ENCODE data around the gene WFDC5.
"Not testable (repeated sequence)": the region's sequence is repeated elsewhere in the genome, so short reads cannot be mapped to it uniquely, and the experiment has no call there.

The WFDC5 gene

DNA sequence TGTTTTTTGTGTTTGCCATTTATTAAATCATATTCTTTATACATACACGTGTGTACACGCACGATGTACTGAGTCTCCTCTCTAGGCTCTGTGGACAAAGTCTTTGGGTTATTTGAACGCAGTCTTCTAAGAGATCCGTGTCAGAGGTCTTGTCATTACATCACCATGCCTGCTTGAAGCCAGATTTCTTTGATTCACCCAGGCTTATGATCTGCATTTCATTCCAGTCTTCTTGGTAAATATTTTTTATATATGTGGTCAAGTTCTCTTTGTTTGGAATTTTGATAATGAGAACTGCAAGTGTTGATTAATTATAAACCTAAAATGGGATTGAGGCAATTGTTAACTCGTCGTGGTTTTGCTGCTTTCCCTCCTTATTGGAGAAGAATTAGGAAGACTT lies 48.6 kb downstream of the WFDC5 start:
- Histone ChIP-seq H3K36me3 (no peaks in the 10 kb centered on the region), H3K9me3 (no peaks in the 10 kb centered on the region), H3K4me3 (no peak overlapping the region), H3K27ac (no peak overlapping the region), H3K4me1 (no peaks in the 10 kb centered on the region), H3K27me3 (no peaks in the 10 kb centered on the region)
- intact Hi-C loops (cut with DNase I; ENCODE audit: low total_unique reads), result no loop called here
- no peak for DNase-seq
- TF ChIP-seq, protein P1, sequence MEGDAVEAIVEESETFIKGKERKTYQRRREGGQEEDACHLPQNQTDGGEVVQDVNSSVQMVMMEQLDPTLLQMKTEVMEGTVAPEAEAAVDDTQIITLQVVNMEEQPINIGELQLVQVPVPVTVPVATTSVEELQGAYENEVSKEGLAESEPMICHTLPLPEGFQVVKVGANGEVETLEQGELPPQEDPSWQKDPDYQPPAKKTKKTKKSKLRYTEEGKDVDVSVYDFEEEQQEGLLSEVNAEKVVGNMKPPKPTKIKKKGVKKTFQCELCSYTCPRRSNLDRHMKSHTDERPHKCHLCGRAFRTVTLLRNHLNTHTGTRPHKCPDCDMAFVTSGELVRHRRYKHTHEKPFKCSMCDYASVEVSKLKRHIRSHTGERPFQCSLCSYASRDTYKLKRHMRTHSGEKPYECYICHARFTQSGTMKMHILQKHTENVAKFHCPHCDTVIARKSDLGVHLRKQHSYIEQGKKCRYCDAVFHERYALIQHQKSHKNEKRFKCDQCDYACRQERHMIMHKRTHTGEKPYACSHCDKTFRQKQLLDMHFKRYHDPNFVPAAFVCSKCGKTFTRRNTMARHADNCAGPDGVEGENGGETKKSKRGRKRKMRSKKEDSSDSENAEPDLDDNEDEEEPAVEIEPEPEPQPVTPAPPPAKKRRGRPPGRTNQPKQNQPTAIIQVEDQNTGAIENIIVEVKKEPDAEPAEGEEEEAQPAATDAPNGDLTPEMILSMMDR (IDR thresholded peaks at IDR 0.05), result no peak

DNA sequence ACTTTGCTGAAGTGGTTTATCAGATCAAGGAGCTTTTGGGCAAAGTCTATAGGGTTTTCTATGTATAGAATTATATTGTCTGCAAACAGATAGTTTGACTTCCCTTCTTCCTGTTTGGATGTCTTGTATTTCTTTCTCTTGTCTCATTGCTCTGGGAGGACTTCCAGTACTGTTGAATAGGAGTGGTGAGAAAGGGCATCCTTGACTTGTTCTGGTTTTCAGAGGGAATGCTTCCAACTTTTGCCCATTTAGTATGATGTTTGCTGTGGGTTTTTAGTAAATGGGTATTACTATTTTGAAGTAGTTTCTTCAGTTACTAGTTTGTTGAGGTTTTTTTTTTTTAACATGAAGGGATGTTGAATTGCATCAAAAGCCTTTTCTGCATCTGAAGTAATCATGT lies 50.2 kb downstream of the WFDC5 start:
- Histone ChIP-seq H3K36me3 (no peaks in the 10 kb centered on the region), H3K4me1 (no peaks in the 10 kb centered on the region), H3K9me3 (no peaks in the 10 kb centered on the region), H3K27me3 (no peaks in the 10 kb centered on the region), H3K27ac (no peak overlapping the region), H3K4me3 (no peak overlapping the region)
- DNase-seq, result no peak
- TF ChIP-seq, protein P1 (IDR thresholded peaks at IDR 0.05), result no peak
- intact Hi-C loops (cut with DNase I; ENCODE audit: low total_unique reads), result no loop called here

DNA sequence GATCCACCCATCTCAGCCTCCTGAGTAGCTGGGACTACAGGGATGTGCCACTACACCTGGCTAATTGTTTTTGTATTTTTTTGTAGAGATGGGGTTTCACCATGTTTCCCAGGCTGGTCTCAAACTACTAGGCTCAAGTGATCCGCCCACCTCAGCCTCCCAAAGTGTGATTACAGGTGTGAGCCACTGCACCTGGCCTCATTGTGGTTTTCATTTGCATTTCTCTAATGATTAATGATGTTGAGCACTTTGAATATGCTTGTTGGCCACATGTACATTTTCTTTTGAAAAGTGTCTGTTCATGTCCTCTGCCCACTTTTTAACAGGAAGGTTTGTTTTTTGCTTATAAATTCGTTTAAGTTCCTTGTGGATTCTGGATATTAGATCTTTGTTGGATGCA lies 51.9 kb downstream of the WFDC5 start:
- H3K4me1 ChIP-seq; H3K4me3 ChIP-seq; H3K27ac ChIP-seq; H3K27me3 ChIP-seq; DNase-seq; intact Hi-C loops (cut with DNase I; ENCODE audit: low total_unique reads); H3K36me3 ChIP-seq; H3K9me3 ChIP-seq: not testable (repeated sequence)

DNA sequence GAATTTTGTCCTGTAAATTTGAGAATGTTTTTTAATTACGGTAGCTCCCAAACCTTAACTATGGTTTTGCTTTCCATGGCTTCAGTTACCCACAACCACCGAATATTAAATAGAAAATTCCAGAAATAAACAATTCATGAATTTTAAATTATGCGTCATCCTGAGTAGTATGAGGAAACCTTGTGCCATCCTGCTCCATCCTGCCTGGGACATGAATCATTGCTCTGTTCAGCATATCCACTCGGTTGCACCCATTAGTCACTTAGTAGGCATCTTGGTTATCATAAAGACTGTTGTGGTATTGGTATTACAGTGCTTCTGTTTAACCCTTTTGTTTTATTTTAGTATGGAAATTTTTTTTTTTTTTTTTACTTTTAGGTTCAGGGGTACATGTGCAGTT lies 53.7 kb downstream of the WFDC5 start:
- TF ChIP-seq, protein P1 (IDR thresholded peaks at IDR 0.05), result no peak
- intact Hi-C loops (cut with DNase I; ENCODE audit: low total_unique reads), result no loop called here

DNA sequence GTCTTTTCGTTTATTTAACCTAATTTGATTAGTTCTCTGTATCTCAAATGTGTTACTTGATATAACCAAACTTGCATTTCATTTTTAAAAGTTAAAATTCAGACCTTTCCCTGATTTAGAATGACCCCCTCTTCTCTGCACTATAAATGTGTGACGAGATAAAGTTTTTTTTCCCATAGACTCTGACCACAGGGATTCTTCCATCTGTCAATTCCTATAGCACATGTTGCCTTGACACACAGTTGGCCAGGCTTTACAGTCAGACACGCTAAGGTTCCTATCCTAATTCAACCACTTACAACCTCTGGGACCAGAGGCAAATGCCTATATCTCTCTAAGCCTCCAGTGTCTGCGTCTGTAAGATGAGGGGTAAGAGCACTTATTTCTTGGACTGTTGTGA lies 54.7 kb downstream of the WFDC5 start:
- Histone ChIP-seq H3K27ac (no peak overlapping the region), H3K36me3 (peaks cover 0 to 9% (median 3%) of the 10 kb centered on the region in 3 donors), H3K27me3 (no peaks in the 10 kb centered on the region), H3K9me3 (no peaks in the 10 kb centered on the region), H3K4me1 (no peaks in the 10 kb centered on the region), H3K4me3 (no peak overlapping the region)
- no peak for DNase-seq
- intact Hi-C loops (cut with DNase I; ENCODE audit: low total_unique reads), result no loop called here
- TF ChIP-seq, protein P1 (IDR thresholded peaks at IDR 0.05), result no peak

More for the DNA sequence above, 53.7 kb downstream of the WFDC5 start:
- Histone ChIP-seq H3K27me3 (no peaks in the 10 kb centered on the region), H3K4me3 (no peak overlapping the region), H3K27ac (no peak overlapping the region), H3K4me1 (no peaks in the 10 kb centered on the region), H3K36me3 (peaks cover 0 to 9% (median 3%) of the 10 kb centered on the region in 3 donors), H3K9me3 (no peaks in the 10 kb centered on the region)
- DNase-seq, result no peak

Measured in tibial artery (tissue), 4 donors.